Nephron (organoid): Measurements from ENCODE around the gene UGDH.
"Not testable (repeated sequence)": the region's sequence is repeated elsewhere in the genome, so short reads cannot be mapped to it uniquely, and the experiment has no call there.

ENCODE experiments used
- H3K27ac Mint-ChIP-seq, 3 experiments: 2 replicates each; pipeline ENCODE4 v1.8.0; 2020; ENCODE audit warnings: mixed read lengths in 3 of 3, mild to moderate bottlenecking in 2 of 3, moderate library complexity in 1 of 3
- H3K27me3 Mint-ChIP-seq: 2 replicates; pipeline ENCODE4 v1.8.0; 2021; ENCODE audit warnings: low read depth, mild to moderate bottlenecking, moderate library complexity, mixed read lengths
- H3K36me3 Mint-ChIP-seq: 2 replicates; pipeline ENCODE4 v1.8.0; 2020; ENCODE audit warnings: low read depth, mixed read lengths
- H3K4me1 Mint-ChIP-seq: 2 replicates; pipeline ENCODE4 v1.8.0; 2020; ENCODE audit warnings: mixed read lengths
- H3K4me3 Mint-ChIP-seq, 3 experiments: 2 replicates each; pipeline ENCODE4 v1.8.0; 2020; ENCODE audit warnings: mild to moderate bottlenecking in 3 of 3, mixed read lengths in 3 of 3, moderate library complexity in 2 of 3
- H3K9me3 Mint-ChIP-seq: 2 replicates; pipeline ENCODE4 v1.8.0; 2020; ENCODE audit warnings: mixed read lengths
- TF ChIP-seq, protein P1 (sequence below), 3 experiments: fragments of 200-600 bp; sonication (generic); IDR thresholded peaks; one replicate each; pipeline ENCODE4 v1.5.0; 2021; ENCODE audit warnings: antibody characterized with exemption in 3 of 3; ENCODE audit not compliant: unreplicated experiment in 3 of 3

The UGDH gene

DNA sequence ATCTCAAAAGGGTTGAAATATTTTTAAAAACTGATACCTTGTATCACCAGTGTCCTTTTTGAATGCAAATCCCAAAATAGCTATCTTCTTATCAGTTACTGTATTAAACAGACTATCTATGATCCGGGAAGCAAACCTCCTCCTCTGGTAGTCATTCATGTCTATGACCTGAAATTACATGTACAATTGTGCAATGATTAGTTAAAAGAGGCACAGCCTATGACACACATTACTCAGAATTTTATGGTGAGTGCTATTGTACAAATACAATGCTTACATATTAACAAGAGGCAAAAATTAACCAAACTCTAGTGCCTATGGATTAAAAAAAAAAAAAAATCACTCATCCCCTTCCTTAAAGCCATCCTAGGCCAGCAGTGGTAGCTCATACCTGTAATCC is 21.7 kb downstream of the UGDH start:
- Mint-ChIP-seq H3K27me3 (no peaks in the 10 kb centered on the region), H3K27ac (no peak overlapping the region), H3K4me1 (no peaks in the 10 kb centered on the region), H3K4me3 (no peak overlapping the region), H3K36me3 (peaks cover 84% of the 10 kb centered on the region), H3K9me3 (no peaks in the 10 kb centered on the region)
- TF ChIP-seq, protein P1, sequence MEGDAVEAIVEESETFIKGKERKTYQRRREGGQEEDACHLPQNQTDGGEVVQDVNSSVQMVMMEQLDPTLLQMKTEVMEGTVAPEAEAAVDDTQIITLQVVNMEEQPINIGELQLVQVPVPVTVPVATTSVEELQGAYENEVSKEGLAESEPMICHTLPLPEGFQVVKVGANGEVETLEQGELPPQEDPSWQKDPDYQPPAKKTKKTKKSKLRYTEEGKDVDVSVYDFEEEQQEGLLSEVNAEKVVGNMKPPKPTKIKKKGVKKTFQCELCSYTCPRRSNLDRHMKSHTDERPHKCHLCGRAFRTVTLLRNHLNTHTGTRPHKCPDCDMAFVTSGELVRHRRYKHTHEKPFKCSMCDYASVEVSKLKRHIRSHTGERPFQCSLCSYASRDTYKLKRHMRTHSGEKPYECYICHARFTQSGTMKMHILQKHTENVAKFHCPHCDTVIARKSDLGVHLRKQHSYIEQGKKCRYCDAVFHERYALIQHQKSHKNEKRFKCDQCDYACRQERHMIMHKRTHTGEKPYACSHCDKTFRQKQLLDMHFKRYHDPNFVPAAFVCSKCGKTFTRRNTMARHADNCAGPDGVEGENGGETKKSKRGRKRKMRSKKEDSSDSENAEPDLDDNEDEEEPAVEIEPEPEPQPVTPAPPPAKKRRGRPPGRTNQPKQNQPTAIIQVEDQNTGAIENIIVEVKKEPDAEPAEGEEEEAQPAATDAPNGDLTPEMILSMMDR (IDR thresholded peaks at IDR 0.05; ENCODE audit: unreplicated experiment in 3 of 3) = no peak

DNA sequence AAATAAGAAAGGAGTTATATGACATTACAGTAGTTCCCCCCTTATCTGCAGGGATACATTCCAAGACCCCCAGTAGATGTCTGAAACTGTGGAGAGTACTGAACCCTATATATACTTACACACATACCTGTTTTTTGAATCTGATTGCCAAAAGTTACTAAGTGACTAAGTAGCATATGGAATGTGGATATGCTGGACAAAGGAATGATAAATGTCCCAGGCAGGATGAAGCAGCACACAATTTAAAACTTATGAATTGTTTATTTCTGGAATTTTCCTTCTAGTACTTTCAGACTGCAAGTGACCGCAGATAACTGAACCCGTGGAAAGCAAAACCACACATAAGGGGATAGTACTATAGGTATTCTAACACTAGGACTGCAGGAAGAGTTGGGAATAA is 22.7 kb downstream of the UGDH start:
- peaks cover 80% of the 10 kb centered on the region for H3K36me3 Mint-ChIP-seq
- no peak overlapping the region for H3K4me3 Mint-ChIP-seq
- no peaks in the 10 kb centered on the region for H3K9me3 Mint-ChIP-seq
- no peaks in the 10 kb centered on the region for H3K27me3 Mint-ChIP-seq
- no peaks in the 10 kb centered on the region for H3K4me1 Mint-ChIP-seq
- no peak overlapping the region for H3K27ac Mint-ChIP-seq
- TF ChIP-seq, protein P1 (IDR thresholded peaks at IDR 0.05; ENCODE audit: unreplicated experiment in 3 of 3) = no peak

DNA sequence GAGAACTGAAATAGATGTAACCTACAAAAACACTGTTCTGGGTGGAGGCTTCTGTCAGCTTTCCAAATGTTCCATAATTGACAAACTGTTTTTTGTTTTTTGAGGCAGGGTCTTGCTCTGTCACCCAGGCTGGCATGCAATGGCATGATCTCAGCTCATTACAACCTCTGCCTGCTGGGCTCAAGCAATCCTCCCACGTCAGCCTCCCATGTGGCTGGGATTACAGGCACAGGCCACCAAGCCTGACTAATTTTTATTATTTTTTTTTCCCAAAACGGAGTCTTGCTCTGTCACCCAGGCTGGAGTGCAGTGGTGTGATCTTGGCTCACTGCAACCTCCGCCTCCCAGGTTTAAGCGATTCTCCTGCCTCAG is 24.6 kb downstream of the UGDH start:
- not testable (repeated sequence) for H3K4me3 Mint-ChIP-seq, H3K4me1 Mint-ChIP-seq, H3K27me3 Mint-ChIP-seq, H3K9me3 Mint-ChIP-seq, H3K27ac Mint-ChIP-seq
- H3K36me3 Mint-ChIP-seq = peaks cover 78% of the 10 kb centered on the region

DNA sequence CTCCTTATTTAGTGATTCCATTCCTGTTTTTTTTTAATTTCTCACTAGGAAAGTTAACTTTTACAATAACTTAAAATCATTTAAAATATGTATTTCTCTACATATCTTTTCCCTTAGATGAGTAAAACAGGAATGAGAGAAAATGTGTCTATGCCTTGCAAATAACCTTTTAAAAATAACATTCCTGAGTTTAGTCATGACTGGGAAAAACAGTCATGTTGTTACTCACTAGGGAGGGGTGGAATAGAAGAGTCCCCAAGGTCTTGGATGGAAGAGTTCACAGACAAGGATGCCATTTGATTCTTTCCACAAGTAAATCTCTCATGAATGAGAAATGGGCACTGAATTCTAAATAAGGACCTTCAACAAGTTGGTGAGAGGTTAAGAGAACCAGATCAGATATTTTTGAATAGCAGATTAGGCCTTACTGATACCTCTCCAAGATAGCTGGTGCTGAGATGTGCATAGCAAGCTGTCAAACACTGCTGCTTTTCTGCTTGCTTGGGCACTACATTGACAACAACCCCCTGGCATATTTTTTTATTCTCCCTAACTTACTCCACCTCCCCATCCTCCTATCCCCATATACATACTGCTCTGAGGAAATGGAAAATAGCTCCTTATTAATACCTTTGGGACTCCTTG is 25.1 kb downstream of the UGDH start:
- H3K27me3 Mint-ChIP-seq = no peaks in the 10 kb centered on the region
- H3K4me3 Mint-ChIP-seq = no peak overlapping the region
- H3K27ac Mint-ChIP-seq = no peak overlapping the region
- TF ChIP-seq, protein P1 (IDR thresholded peaks at IDR 0.05; ENCODE audit: unreplicated experiment in 3 of 3) = no peak
- no peaks in the 10 kb centered on the region for H3K9me3 Mint-ChIP-seq
- H3K36me3 Mint-ChIP-seq = peaks cover 75% of the 10 kb centered on the region
- no peaks in the 10 kb centered on the region for H3K4me1 Mint-ChIP-seq

DNA sequence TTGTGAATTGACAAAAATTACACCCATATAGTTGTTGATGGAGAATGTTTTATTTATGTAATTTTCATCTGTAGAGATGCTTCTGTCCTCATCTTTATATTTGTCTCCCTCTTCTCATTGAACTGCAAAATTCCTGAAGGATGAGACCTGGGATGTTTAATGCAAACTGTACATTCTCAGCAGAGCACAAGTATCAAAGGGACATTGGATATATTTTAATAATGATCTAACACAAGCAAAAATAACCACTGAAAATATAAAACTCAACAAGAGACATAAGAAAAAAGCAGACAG is 28.6 kb downstream of the UGDH start:
- Mint-ChIP-seq H3K27ac (no peak overlapping the region), H3K9me3 (no peaks in the 10 kb centered on the region), H3K36me3 (peaks cover 45% of the 10 kb centered on the region), H3K4me1 (no peaks in the 10 kb centered on the region), H3K4me3 (no peak overlapping the region), H3K27me3 (no peaks in the 10 kb centered on the region)
- TF ChIP-seq, protein P1 (IDR thresholded peaks at IDR 0.05; ENCODE audit: unreplicated experiment in 3 of 3) = no peak

DNA sequence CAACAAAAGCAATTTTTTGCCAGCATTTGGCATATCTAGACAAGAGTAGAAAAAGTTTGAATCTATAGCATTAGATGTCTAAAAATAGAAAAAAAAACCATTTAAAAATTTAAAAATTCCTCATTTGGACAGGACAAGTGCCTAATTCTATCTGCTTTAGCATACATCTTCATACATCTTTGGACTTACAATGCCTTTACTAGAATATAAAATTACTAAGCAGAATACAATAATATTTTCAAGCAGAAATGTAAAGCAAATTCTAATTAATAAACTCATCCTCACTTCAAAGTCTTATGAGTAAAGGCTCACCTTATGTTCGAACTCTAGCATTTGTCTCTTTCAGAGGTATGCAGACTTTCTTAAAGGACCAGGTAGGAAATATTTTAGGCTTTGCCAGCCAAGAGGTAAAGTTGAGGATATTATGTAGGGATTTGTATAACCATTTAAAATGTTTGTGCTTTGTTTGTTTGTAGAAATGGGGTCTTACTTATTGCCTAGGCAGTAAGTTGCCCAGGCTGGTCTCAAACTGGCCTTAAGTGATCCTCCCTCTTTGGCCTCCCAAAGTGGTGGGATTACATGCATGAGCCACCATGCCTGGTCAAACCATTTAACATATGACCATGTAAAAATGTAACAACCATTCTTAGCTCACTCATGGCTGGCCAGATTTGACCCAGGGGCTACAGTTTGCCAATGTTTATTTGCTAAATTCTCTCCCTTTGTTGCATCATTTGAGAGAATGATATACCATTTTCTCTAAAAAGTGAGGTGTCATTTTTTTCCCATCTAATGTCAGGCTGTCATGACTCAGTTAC is 29.1 kb downstream of the UGDH start:
- no peak overlapping the region for H3K4me3 Mint-ChIP-seq
- H3K36me3 Mint-ChIP-seq = peaks cover 40% of the 10 kb centered on the region
- no peak overlapping the region for H3K27ac Mint-ChIP-seq
- H3K4me1 Mint-ChIP-seq = no peaks in the 10 kb centered on the region
- TF ChIP-seq, protein P1 (IDR thresholded peaks at IDR 0.05; ENCODE audit: unreplicated experiment in 3 of 3) = no peak
- no peaks in the 10 kb centered on the region for H3K27me3 Mint-ChIP-seq
- no peaks in the 10 kb centered on the region for H3K9me3 Mint-ChIP-seq
